Adipose tissue (tissue), 3 donors: Measurements from ENCODE around the gene OSR1. TPM values are rescaled to one million over a fixed set of nuclear protein-coding genes. Genes with fewer than 3 reads are reported as not detected.
"Not testable (repeated sequence)": the region's sequence is repeated elsewhere in the genome, so short reads cannot be mapped to it uniquely, and the experiment has no call there.

Source experiments
- H3K27ac ChIP-seq: one replicate; pipeline ENCODE4 v1.5.1; 2013; ENCODE audit warnings: low read depth, low read length
- WGBS, 3 donors: extraction: QIAGEN DNeasy Blood & Tissue Kit; methylation state at CpG; one replicate each; pipeline ENCODE4 v1.1.7; 2013; 5-methylcytosine and 5-hydroxymethylcytosine counted together
- polyA plus RNA-seq, 3 donors: library from polyadenylated mRNA; stranded (reverse); fragments of 200-250 nt; gene quantifications; one replicate each; pipeline ENCODE4 v1.2.3, GENCODE V29; 2013
- donor health status: healthy with polysubstance abuse.
- donor health status: Bipolar disorder and iron deficiency.
- donor health status: healthy.

The OSR1 gene
- polyA plus RNA-seq: 10 to 100 TPM in 2 of 3 donors, 1 to 10 TPM in 1; 2.7 to 24.6 (median 20.3) TPM

- WGBS, 3 donors: 1 to 2% (median 2%) methylated on average over 42 to 51 of the region's 51 CpGs
- H3K27ac ChIP-seq: no peak within 1 kb of the TSS
These were observed at the start of gene OSR1 for GRCh38 chr2:19358242-19359020. Gene OSR1 (minus strand): TSS chr2:19358623. CDS start chr2:19353805, 4,818 bp downstream.

GRCh38 chr2:19403785-19404184, 45.4 kb upstream of the OSR1 start:
- no peak overlapping the region for H3K27ac ChIP-seq
- 68 to 96% (median 90%) methylated on average over 4 of the region's 4 CpGs for WGBS, 3 donors

- H3K27ac ChIP-seq: no peak overlapping the region
- WGBS, 3 donors: 86 to 97% (median 96%) methylated on average over 4 of the region's 4 CpGs
These were observed 33.8 kb upstream of the OSR1 start for GRCh38 chr2:19392191-19392590.

GRCh38 chr2:19389469-19389868, 31.0 kb upstream of the OSR1 start:
- not testable (repeated sequence) for H3K27ac ChIP-seq
- 72 to 94% (median 89%) methylated on average over 7 of the region's 7 CpGs for WGBS, 3 donors

- no peak overlapping the region for H3K27ac ChIP-seq
These were observed 22.1 kb upstream of the OSR1 start for GRCh38 chr2:19380532-19380931.

DNA sequence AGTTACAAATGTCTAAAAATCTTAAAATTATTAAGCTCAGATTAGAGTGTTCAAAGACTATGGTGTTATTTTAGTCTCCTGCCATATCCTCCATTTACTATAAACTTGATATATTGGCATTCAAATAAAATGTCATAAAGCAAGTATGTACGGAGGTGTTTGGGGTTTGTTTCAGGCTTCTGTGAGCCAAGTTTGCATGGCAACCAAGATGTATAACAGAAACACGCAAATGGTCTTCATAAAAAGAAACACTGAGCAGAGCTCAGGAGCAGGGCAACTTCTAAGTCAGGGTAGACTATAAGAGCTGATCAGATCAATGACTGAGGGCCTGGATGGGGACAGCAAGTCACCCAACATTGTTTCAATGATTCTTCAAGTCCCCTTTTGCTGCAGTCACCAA, 20.5 kb upstream of the OSR1 start:
- H3K27ac ChIP-seq: no peak overlapping the region
- 59 to 88% (median 66%) methylated on average over 2 of the region's 2 CpGs for WGBS, 3 donors

DNA sequence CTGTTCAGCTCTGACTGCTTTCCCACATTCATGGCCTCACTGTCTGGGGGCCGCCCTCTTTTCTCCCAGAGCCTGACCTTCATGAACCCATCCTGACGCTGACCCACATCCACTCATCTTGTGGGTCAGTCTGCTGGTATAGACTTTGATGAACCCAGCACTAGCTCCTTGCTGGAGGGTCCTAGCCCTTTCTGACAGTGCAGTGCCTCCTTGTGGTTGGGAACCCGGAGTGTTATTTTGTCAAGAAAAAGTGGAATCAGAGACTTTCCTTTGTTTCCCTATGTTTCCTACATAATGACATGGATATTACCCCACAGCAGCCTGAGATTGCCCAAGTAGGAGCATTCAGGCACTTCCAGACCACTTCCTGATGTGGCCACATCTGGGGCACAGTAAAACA, 19.3 kb upstream of the OSR1 start:
- no peak overlapping the region for H3K27ac ChIP-seq
- 78 to 89% (median 81%) methylated on average over 3 of the region's 3 CpGs for WGBS, 3 donors

- H3K27ac ChIP-seq: no peak overlapping the region
- WGBS, 3 donors: 70 to 91% (median 83%) methylated on average over 2 of the region's 2 CpGs
These were observed 14.9 kb upstream of the OSR1 start for GRCh38 chr2:19373352-19373751.

- H3K27ac ChIP-seq: no peak overlapping the region
- 52 to 79% (median 73%) methylated on average over 4 of the region's 4 CpGs for WGBS, 3 donors
These were observed 13.7 kb upstream of the OSR1 start for GRCh38 chr2:19371996-19372582.

GRCh38 chr2:19369341-19369955, 11.0 kb upstream of the OSR1 start:
- 69 to 85% (median 79%) methylated on average over 2 of the region's 2 CpGs for WGBS, 3 donors
- H3K27ac ChIP-seq: no peak overlapping the region

DNA sequence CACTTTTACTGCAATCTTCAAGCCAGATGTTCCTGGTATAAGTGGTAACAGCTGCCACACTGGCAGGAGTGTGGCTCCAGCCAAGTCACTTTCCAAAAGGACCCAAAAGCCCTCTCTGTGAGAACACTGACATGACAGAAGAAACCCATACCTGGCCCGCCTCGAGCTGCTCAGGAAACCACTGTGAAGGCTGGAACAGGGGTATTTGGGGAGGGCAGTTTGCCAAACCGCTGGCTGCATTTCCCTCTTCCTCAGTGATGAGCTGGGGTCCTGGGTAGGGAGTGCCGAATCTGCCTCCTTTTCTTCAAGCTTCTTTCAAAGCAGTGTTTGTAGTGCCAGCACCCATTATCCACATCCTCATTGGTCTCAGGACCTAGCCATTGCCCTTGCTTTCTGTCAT, 10.3 kb upstream of the OSR1 start:
- no peak overlapping the region for H3K27ac ChIP-seq
- 67 to 78% (median 67%) methylated on average over 4 of the region's 4 CpGs for WGBS, 3 donors

- H3K27ac ChIP-seq: no peak overlapping the region
- WGBS, 3 donors: 58 to 77% (median 68%) methylated on average over 5 of the region's 5 CpGs
These were observed 8.9 kb upstream of the OSR1 start for GRCh38 chr2:19367326-19367725.

GRCh38 chr2:19365126-19365525, 6.7 kb upstream of the OSR1 start:
- H3K27ac ChIP-seq: no peak overlapping the region
- WGBS, 3 donors: 79 to 84% (median 79%) methylated on average over 3 of the region's 3 CpGs

DNA sequence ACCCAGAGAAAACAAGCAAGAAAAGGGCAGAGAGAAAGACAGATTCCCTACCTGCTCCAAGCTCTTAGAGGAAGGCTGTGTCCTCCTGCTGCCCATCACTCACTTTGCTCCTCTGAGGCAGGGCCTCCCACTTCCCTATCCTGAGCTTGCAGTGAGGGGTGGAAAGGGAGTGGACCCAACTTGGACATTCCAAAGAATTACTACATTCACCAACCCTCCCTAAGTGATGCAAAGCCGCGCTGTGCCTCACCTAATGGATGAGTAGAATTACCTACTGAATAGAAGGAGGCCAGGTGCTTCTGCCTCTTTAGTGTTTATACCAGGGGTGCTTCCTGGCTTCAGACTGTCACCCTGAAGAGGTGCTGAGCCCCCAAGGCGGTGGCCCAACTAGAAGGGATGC, 5.6 kb upstream of the OSR1 start:
- WGBS, 3 donors: 44 to 56% (median 51%) methylated on average over 3 of the region's 3 CpGs

GRCh38 chr2:19363474-19363778, 5.0 kb upstream of the OSR1 start:
- H3K27ac ChIP-seq: no peak overlapping the region
- 1 to 5% (median 5%) methylated on average over 20 of the region's 20 CpGs for WGBS, 3 donors

More for the DNA sequence above, 5.6 kb upstream of the OSR1 start:
- no peak overlapping the region for H3K27ac ChIP-seq

DNA sequence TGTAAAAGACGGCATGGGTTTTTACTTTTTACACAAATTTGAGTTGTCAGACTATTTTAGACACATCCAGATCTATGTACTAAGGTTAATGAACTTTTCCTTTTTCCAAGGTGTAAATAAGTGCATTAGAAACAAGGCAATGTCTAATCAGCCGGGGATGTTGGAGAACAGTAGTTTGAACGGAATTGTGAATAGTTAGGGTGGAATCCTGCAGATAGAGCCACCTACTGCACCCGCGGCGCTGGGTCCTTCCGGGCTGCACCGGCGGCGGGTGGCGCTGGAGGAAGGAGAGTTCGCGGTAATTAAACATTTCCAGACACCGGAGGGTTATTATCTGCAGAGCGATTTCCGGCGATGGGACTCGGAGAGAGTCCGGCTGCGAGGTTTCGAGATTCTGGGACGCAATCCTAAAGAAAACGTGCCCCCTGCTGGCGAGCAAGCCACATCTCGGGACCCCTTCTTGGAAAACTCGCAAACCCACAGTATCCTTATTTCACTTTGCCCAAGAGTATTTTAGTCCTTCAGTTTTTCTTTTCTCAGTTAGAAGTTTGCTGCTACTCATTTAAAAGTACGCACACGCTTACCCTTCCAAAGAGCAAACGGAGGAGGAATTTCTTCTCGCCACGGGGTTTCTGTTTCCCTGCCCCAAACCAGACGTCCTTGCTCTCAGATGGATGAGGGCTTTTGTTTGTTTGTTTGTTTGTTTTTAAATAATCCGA, 4.5 kb upstream of the OSR1 start:
- H3K27ac ChIP-seq: no peak overlapping the region
- 0 to 2% (median 2%) methylated on average over 33 of the region's 33 CpGs for WGBS, 3 donors

DNA sequence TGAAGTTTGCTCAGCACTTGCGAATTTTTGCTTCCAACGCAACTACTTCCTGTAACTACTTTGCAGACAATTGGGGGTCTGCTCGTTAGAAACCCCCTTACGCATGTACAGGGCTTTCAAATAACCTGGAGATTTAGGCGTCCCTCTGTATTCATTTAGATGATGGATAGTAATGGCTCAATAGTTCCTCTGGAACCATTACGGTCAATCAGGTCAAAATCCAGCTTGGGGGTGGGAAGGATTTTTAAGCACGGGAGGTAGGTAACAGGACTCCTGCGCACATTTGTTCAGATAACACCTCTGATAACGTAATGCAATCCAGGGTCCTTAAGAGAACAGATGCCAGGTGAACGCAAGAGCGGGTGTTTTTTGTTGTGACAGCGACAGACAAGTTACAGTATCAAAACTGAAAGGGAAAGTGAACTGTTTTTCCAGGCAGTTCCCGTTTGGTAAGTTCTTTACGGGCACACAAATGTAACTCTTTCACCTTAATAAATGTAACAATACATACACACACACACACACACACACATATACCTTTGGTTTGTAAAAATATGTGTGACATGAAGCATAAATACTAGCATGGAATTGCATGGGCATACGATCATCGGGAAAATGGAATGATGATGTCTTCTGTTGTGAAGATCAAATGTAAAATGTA, 3.8 kb upstream of the OSR1 start:
- WGBS, 3 donors: 0 to 5% (median 1%) methylated on average over 16 of the region's 16 CpGs
- H3K27ac ChIP-seq: no peak overlapping the region

GRCh38 chr2:19361325-19361990, 3.0 kb upstream of the OSR1 start:
- H3K27ac ChIP-seq: no peak overlapping the region
- WGBS, 3 donors: 2 to 6% (median 4%) methylated on average over 51 of the region's 51 CpGs
